K562 (cell line): Measurements from ENCODE around the gene ERBB4.

ENCODE experiments used
- JUN ChIP-seq, 2 experiments: sonication (generic) in 1 of 2; formaldehyde crosslinking in 1 of 2; IDR thresholded peaks; 2 replicates each; pipeline versions ENCODE4 v1.6.1 to v1.8.0; 2012 to 2022; ENCODE audit warnings: borderline replicate concordance in 2 of 2, mild to moderate bottlenecking in 2 of 2, improper control_type of control experiment in 1 of 2, low read depth in 1 of 2, low read length in 1 of 2, missing genetic modification reagents in 1 of 2
- TAF1 ChIP-seq: IDR thresholded peaks from 2 replicates; pipeline ENCODE4 v1.6.1; 2011; ENCODE audit warnings: mild to moderate bottlenecking, low read length, moderate library complexity; ENCODE audit not compliant: insufficient read depth, control insufficient read depth, severe bottlenecking; ENCODE audit errors: extremely low read depth
- ZNF217 ChIP-seq: sonication (generic); formaldehyde crosslinking; IDR thresholded peaks from 2 replicates; pipeline ENCODE4 v1.8.0; 2022; ENCODE audit warnings: mild to moderate bottlenecking, missing genetic modification reagents

DNA sequence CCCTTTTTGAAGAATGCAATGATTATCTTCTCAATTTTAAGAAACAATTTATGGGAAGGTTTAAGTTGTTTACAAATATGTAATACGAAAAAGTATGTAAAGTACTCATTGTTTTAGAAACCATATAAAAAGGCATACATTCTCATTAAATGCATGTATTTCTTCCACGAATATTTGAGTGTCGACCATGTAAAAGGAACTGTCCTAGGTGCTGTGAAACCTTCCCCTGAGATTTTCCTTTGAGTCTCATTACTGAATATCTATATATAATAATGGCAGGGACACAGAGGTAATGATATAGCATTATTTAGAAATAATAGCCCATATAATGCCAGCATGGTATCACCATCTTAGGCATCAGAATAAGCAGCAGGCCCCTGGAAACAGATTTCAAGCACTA is 239.3 kb downstream of the ERBB4 start:
- TF ChIP-seq JUN (IDR thresholded peaks at IDR 0.05; ENCODE audit: borderline replicate concordance, low read depth, low read length) (no peak), JUN (CRISPR knock-in tag; IDR thresholded peaks at IDR 0.05; ENCODE audit: borderline replicate concordance) (no peak), TAF1 (no peak), ZNF217 (CRISPR knock-in tag) (no peak)
